Activated CD4-positive, alpha-beta memory T cell treated with anti-CD3 and anti-CD28 coated beads, Interleukin-2, amount 10 ng/mL, durations not matched to agents 7 days and 5 days (primary cell): ENCODE results near the gene PET117. TPM values are rescaled to one million over a fixed set of nuclear protein-coding genes. Genes with fewer than 3 reads are reported as not detected.
A peak's percentile ranks its signal among the peaks of the same experiment; 100 is the strongest.
"Not testable (repeated sequence)": the region's sequence is repeated elsewhere in the genome, so short reads cannot be mapped to it uniquely, and the experiment has no call there.

Source experiments
- CTCF ChIA-PET: fragments of 350-600 bp; sonication (Branson Sonifier 250); formaldehyde crosslinking; loops from one replicate; lab custom pipeline; 2021; ENCODE audit warnings: antibody characterized with exemption, inconsistent platforms; lab: Charles Lee
- POLR2A ChIA-PET: fragments of 350-600 bp; sonication (Branson Sonifier 250); formaldehyde crosslinking; loops from one replicate; lab custom pipeline; 2021; ENCODE audit warnings: antibody characterized with exemption; lab: Charles Lee
- DNase-seq: peaks from one replicate; pipeline ENCODE4 v3.0.0-alpha.2; 2020
- H3K27ac Mint-ChIP-seq: one replicate; pipeline ENCODE4 v1.8.0; 2021; ENCODE audit warnings: mild to moderate bottlenecking, mixed read lengths
- H3K27me3 Mint-ChIP-seq: one replicate; pipeline ENCODE4 v1.8.0; 2021; ENCODE audit warnings: mixed read lengths
- H3K36me3 Mint-ChIP-seq: one replicate; pipeline ENCODE4 v1.8.0; 2021; ENCODE audit warnings: low read depth, mixed read lengths
- H3K4me1 Mint-ChIP-seq: one replicate; pipeline ENCODE4 v1.8.0; 2021; ENCODE audit warnings: mixed read lengths
- H3K4me3 Mint-ChIP-seq: one replicate; pipeline ENCODE4 v1.8.0; 2021; ENCODE audit warnings: mild to moderate bottlenecking, mixed read lengths
- H3K9me3 Mint-ChIP-seq: one replicate; pipeline ENCODE4 v1.8.0; 2021; ENCODE audit warnings: mixed read lengths
- total RNA-seq, 2 experiments: library from RNA; stranded (reverse); gene quantifications; one replicate each; pipeline ENCODE4 v1.2.3, GENCODE V29; 2021

The PET117 gene
- total RNA-seq, 2 experiments from 2014 or later: 12.5 to 14.9 TPM

- H3K36me3 Mint-ChIP-seq, H3K27ac Mint-ChIP-seq, POLR2A ChIA-PET, H3K9me3 Mint-ChIP-seq, H3K27me3 Mint-ChIP-seq, H3K4me1 Mint-ChIP-seq, CTCF ChIA-PET, DNase-seq, H3K4me3 Mint-ChIP-seq: not testable (repeated sequence)
These were observed 9.1 kb upstream of the PET117 start for GRCh38 chr20:18128574-18128973.

GRCh38 chr20:18132663-18133062 lies 5.0 kb upstream of the PET117 start:
- CTCF ChIA-PET: no interaction called here
- Mint-ChIP-seq H3K27me3 (peaks cover 3% of the 10 kb centered on the region), H3K27ac (no peak overlapping the region), H3K36me3 (no peaks in the 10 kb centered on the region), H3K4me1 (peaks cover 22% of the 10 kb centered on the region), H3K9me3 (peaks cover 5% of the 10 kb centered on the region), H3K4me3 (no peak overlapping the region)
- no peak for DNase-seq
- POLR2A ChIA-PET: no interaction called here

GRCh38 chr20:18133962-18134361 lies 3.7 kb upstream of the PET117 start:
- H3K36me3 Mint-ChIP-seq: no peaks in the 10 kb centered on the region
- H3K4me1 Mint-ChIP-seq: peaks cover 20% of the 10 kb centered on the region
- no peak for DNase-seq
- peaks cover 5% of the 10 kb centered on the region for H3K9me3 Mint-ChIP-seq
- no peak overlapping the region for H3K27ac Mint-ChIP-seq
- POLR2A ChIA-PET: no interaction called here
- CTCF ChIA-PET: no interaction called here
- no peak overlapping the region for H3K4me3 Mint-ChIP-seq
- H3K27me3 Mint-ChIP-seq: peaks cover 3% of the 10 kb centered on the region

- DNase-seq: no peak
- Mint-ChIP-seq H3K27ac (peak overlapping the region; percentile 71), H3K9me3 (no peaks in the 10 kb centered on the region), H3K36me3 (peaks cover 8% of the 10 kb centered on the region), H3K4me1 (peaks cover 37% of the 10 kb centered on the region), H3K4me3 (peak overlapping the region; percentile 85), H3K27me3 (peaks cover 3% of the 10 kb centered on the region)
- ChIA-PET CTCF (interaction anchor here (0.5 to 1.7 kb wide), 5 partner anchors 10 to 456 kb away, joined by 3 to 5 read pairs (median 3); no protein-coding TSS in a partner anchor), POLR2A (interaction anchor here (0.6 to 2.1 kb wide), 21 partner anchors 8 to 632 kb away, joined by 3 to 24 read pairs (median 5); partner anchors contain the start of genes BFSP1, MGME1, POLR3F and RBBP9)
These were observed 561 bp downstream of the PET117 start for GRCh38 chr20:18138266-18138582.

- Mint-ChIP-seq H3K9me3 (no peaks in the 10 kb centered on the region), H3K36me3 (peaks cover 11% of the 10 kb centered on the region), H3K27me3 (peaks cover under 1% of the 10 kb centered on the region), H3K4me3 (peak overlapping the region; percentile 85), H3K4me1 (peaks cover 34% of the 10 kb centered on the region), H3K27ac (peak overlapping the region; percentile 71)
- ChIA-PET CTCF (interaction anchor here (0.5 to 1.7 kb wide), 5 partner anchors 9 to 456 kb away, joined by 3 to 5 read pairs (median 3); no protein-coding TSS in a partner anchor), POLR2A (interaction anchor here (0.6 to 2.1 kb wide), 18 partner anchors 8 to 633 kb away, joined by 3 to 24 read pairs (median 5); partner anchors contain the start of genes MGME1, POLR3F, RBBP9 and RRBP1)
- no peak for DNase-seq
These were observed 1.2 kb downstream of the PET117 start for GRCh38 chr20:18138639-18139583.

- CTCF ChIA-PET: no interaction called here
- peaks cover 33% of the 10 kb centered on the region for H3K4me1 Mint-ChIP-seq
- no peak for DNase-seq
- no peaks in the 10 kb centered on the region for H3K27me3 Mint-ChIP-seq
- H3K9me3 Mint-ChIP-seq: no peaks in the 10 kb centered on the region
- peaks cover 20% of the 10 kb centered on the region for H3K36me3 Mint-ChIP-seq
- no peak overlapping the region for H3K27ac Mint-ChIP-seq
- H3K4me3 Mint-ChIP-seq: no peak overlapping the region
- POLR2A ChIA-PET: no interaction called here
These were observed 2.2 kb downstream of the PET117 start for GRCh38 chr20:18139832-18140231.

GRCh38 chr20:18144541-18145099 lies 7.0 kb downstream of the PET117 start:
- no peaks in the 10 kb centered on the region for H3K27me3 Mint-ChIP-seq
- POLR2A ChIA-PET: no interaction called here
- no peaks in the 10 kb centered on the region for H3K9me3 Mint-ChIP-seq
- H3K4me3 Mint-ChIP-seq: no peak overlapping the region
- H3K4me1 Mint-ChIP-seq: peaks cover 13% of the 10 kb centered on the region
- H3K36me3 Mint-ChIP-seq: peaks cover 35% of the 10 kb centered on the region
- DNase-seq: no peak
- no peak overlapping the region for H3K27ac Mint-ChIP-seq
- CTCF ChIA-PET: no interaction called here

GRCh38 chr20:18154342-18154741 lies 16.7 kb downstream of the PET117 start:
- ChIA-PET CTCF (no interaction called here), POLR2A (no interaction called here)
- Mint-ChIP-seq H3K9me3 (no peaks in the 10 kb centered on the region), H3K27me3 (no peaks in the 10 kb centered on the region), H3K4me1 (no peaks in the 10 kb centered on the region), H3K36me3 (peaks cover 13% of the 10 kb centered on the region), H3K27ac (no peak overlapping the region), H3K4me3 (no peak overlapping the region)
- no peak for DNase-seq

- Mint-ChIP-seq H3K4me1 (no peaks in the 10 kb centered on the region), H3K9me3 (no peaks in the 10 kb centered on the region), H3K4me3 (no peak overlapping the region), H3K27me3 (no peaks in the 10 kb centered on the region), H3K27ac (no peak overlapping the region), H3K36me3 (peaks cover 11% of the 10 kb centered on the region)
- ChIA-PET CTCF (no interaction called here), POLR2A (no interaction called here)
- DNase-seq: no peak
These were observed 18.4 kb downstream of the PET117 start for GRCh38 chr20:18156045-18156444.

- H3K27ac Mint-ChIP-seq: no peak overlapping the region
- peaks cover 18% of the 10 kb centered on the region for H3K4me1 Mint-ChIP-seq
- DNase-seq: no peak
- H3K4me3 Mint-ChIP-seq: no peak overlapping the region
- POLR2A ChIA-PET: interaction anchor here (1.3 kb wide), 1 partner anchor 26 kb away, joined by 5 read pairs; no protein-coding TSS in a partner anchor
- no peaks in the 10 kb centered on the region for H3K27me3 Mint-ChIP-seq
- CTCF ChIA-PET: no interaction called here
- no peaks in the 10 kb centered on the region for H3K9me3 Mint-ChIP-seq
- H3K36me3 Mint-ChIP-seq: peaks cover 40% of the 10 kb centered on the region
These were observed 26.7 kb downstream of the PET117 start for GRCh38 chr20:18164356-18164755.

- H3K27ac Mint-ChIP-seq: peak overlapping the region; percentile 30
- no peaks in the 10 kb centered on the region for H3K9me3 Mint-ChIP-seq
- H3K4me1 Mint-ChIP-seq: peaks cover 18% of the 10 kb centered on the region
- CTCF ChIA-PET: no interaction called here
- POLR2A ChIA-PET: interaction anchor here (1.3 kb wide), 1 partner anchor 27 kb away, joined by 5 read pairs; no protein-coding TSS in a partner anchor
- H3K36me3 Mint-ChIP-seq: peaks cover 40% of the 10 kb centered on the region
- no peak overlapping the region for H3K4me3 Mint-ChIP-seq
- H3K27me3 Mint-ChIP-seq: no peaks in the 10 kb centered on the region
- DNase-seq: no peak
These were observed 27.9 kb downstream of the PET117 start for GRCh38 chr20:18165553-18165952.

- H3K36me3 Mint-ChIP-seq: peaks cover 47% of the 10 kb centered on the region
- CTCF ChIA-PET: no interaction called here
- no peak overlapping the region for H3K4me3 Mint-ChIP-seq
These were observed 28.7 kb downstream of the PET117 start for GRCh38 chr20:18166241-18166881.

More at GRCh38 chr20:18166241-18166881, 28.7 kb downstream of the PET117 start:
- H3K27me3 Mint-ChIP-seq: no peaks in the 10 kb centered on the region
- no peak for DNase-seq
- no peaks in the 10 kb centered on the region for H3K9me3 Mint-ChIP-seq
- peak overlapping the region; percentile 8 for H3K27ac Mint-ChIP-seq
- peaks cover 18% of the 10 kb centered on the region for H3K4me1 Mint-ChIP-seq
- POLR2A ChIA-PET: interaction anchor here (1.0 kb wide), 1 partner anchor 28 kb away, joined by 4 read pairs; the partner anchor contains the start of genes KAT14 and PET117
